GM23338 (cell line): Measurements from ENCODE around the gene CEP72. TPM values are rescaled to one million over a fixed set of nuclear protein-coding genes. Genes with fewer than 3 reads are reported as not detected.

ENCODE experiments used
- ATAC-seq: fragments of 200-7000 bp; cut with Tn5 transposase; 3 replicates; pipeline ENCODE4 v1.9.1; 2020
- DNase-seq: peaks from one replicate; pipeline ENCODE4 v3.0.0-alpha.2; 2015; ENCODE audit warnings: low spot score
- H2AFZ ChIP-seq: fragments of 200-600 bp; sonication (generic); 2 replicates; pipeline ENCODE4 v1.8.0; 2016; ENCODE audit warnings: antibody characterized with exemption, mild to moderate bottlenecking, moderate library complexity
- H3F3A ChIP-seq: fragments of 200-600 bp; sonication (generic); replicated peaks from 2 replicates; pipeline ENCODE4 v1.8.0; 2017; ENCODE audit warnings: antibody characterized with exemption, mixed run types, low read depth
- H3K27ac ChIP-seq: fragments of 200-600 bp; sonication (generic); 2 replicates; pipeline ENCODE4 v1.6.1; 2016; ENCODE audit warnings: low read depth
- H3K27me3 ChIP-seq: fragments of 200-600 bp; sonication (generic); 2 replicates; pipeline ENCODE4 v1.8.0; 2016; ENCODE audit warnings: mild to moderate bottlenecking, mixed run types, moderate library complexity; ENCODE audit not compliant: insufficient read depth
- H3K36me3 ChIP-seq: fragments of 200-600 bp; sonication (generic); 2 replicates; pipeline ENCODE4 v1.8.0; 2016; ENCODE audit warnings: mild to moderate bottlenecking; ENCODE audit not compliant: insufficient read depth
- H3K4me1 ChIP-seq: fragments of 200-600 bp; sonication (generic); 2 replicates; pipeline ENCODE4 v1.8.0; 2016; ENCODE audit warnings: mild to moderate bottlenecking, moderate library complexity; ENCODE audit not compliant: insufficient read depth
- H3K4me2 ChIP-seq: fragments of 200-600 bp; sonication (generic); 2 replicates; pipeline ENCODE4 v1.7.1; 2017; ENCODE audit warnings: mixed run types
- H3K4me3 ChIP-seq: fragments of 200-600 bp; sonication (generic); 2 replicates; pipeline ENCODE4 v1.6.1; 2016; ENCODE audit warnings: mixed run types
- H3K79me2 ChIP-seq: fragments of 200-600 bp; sonication (generic); replicated peaks from 2 replicates; pipeline ENCODE4 v1.8.0; 2017; ENCODE audit warnings: mild to moderate bottlenecking; ENCODE audit not compliant: insufficient read depth
- H3K9me2 ChIP-seq: fragments of 200-600 bp; sonication (generic); 2 replicates; pipeline ENCODE4 v1.8.0; 2017; ENCODE audit not compliant: insufficient read depth
- H4K20me1 ChIP-seq: fragments of 200-600 bp; sonication (generic); replicated peaks from 2 replicates; pipeline ENCODE4 v1.8.0; 2017; ENCODE audit warnings: mild to moderate bottlenecking; ENCODE audit not compliant: insufficient read depth
- H3K27ac Mint-ChIP-seq: 2 replicates; pipeline ENCODE4 v1.8.0; 2020; ENCODE audit warnings: inconsistent platforms, mild to moderate bottlenecking, moderate library complexity, mixed read lengths
- H3K27me3 Mint-ChIP-seq: 3 replicates; pipeline ENCODE4 v1.8.0; 2022; ENCODE audit warnings: low read depth, mild to moderate bottlenecking, moderate library complexity, mixed read lengths, inconsistent platforms; ENCODE audit not compliant: insufficient read depth, poor library complexity
- H3K36me3 Mint-ChIP-seq: 3 replicates; pipeline ENCODE4 v1.8.0; 2021; ENCODE audit warnings: low read depth, mild to moderate bottlenecking, inconsistent platforms, moderate library complexity, mixed read lengths
- H3K4me1 Mint-ChIP-seq: 3 replicates; pipeline ENCODE4 v1.8.0; 2020; ENCODE audit warnings: mild to moderate bottlenecking, inconsistent platforms, mixed read lengths
- H3K4me3 Mint-ChIP-seq: 3 replicates; pipeline ENCODE4 v1.8.0; 2021; ENCODE audit warnings: moderate library complexity, mild to moderate bottlenecking, inconsistent platforms, mixed read lengths
- H3K9me3 Mint-ChIP-seq: 3 replicates; pipeline ENCODE4 v1.8.0; 2020; ENCODE audit warnings: moderate library complexity, mild to moderate bottlenecking, inconsistent platforms, mixed read lengths
- CREB1 ChIP-seq: fragments of 250-450 bp; sonication (Bioruptor Pico); IDR thresholded peaks from 2 replicates; pipeline ENCODE4 v1.5.0; 2020; ENCODE audit warnings: low read depth, mild to moderate bottlenecking, moderate library complexity
- CTCF ChIP-seq, 2 experiments: fragments of 200-600 bp in 1 of 2; sonication (generic) in 1 of 2; conservative IDR thresholded peaks; 2 replicates each; pipeline versions ENCODE4 v1.5.1 to v1.6.1; 2016 to 2017; ENCODE audit warnings: antibody characterized with exemption in 2 of 2, low read depth in 2 of 2, mild to moderate bottlenecking in 2 of 2, moderate library complexity in 1 of 2
- ETS1 ChIP-seq: IDR thresholded peaks from 2 replicates; pipeline ENCODE4 v1.6.1; 2016; ENCODE audit warnings: antibody characterized with exemption
- EZH2 ChIP-seq: fragments of 200-600 bp; sonication (generic); IDR thresholded peaks from one replicate; pipeline ENCODE4 v1.8.0; 2017; ENCODE audit warnings: antibody characterized with exemption, mild to moderate bottlenecking, low read depth; ENCODE audit not compliant: unreplicated experiment
- EZH2phosphoT487 ChIP-seq: fragments of 200-600 bp; sonication (generic); IDR thresholded peaks from one replicate; pipeline ENCODE4 v1.8.1; 2018; ENCODE audit warnings: antibody characterized with exemption; ENCODE audit not compliant: unreplicated experiment
- JUNB ChIP-seq: IDR thresholded peaks from one replicate; pipeline ENCODE4 v1.6.1; 2016; ENCODE audit warnings: antibody characterized with exemption; ENCODE audit not compliant: unreplicated experiment
- NANOG ChIP-seq: IDR thresholded peaks from 2 replicates; pipeline ENCODE4 v1.6.1; 2016; ENCODE audit warnings: antibody characterized with exemption, borderline replicate concordance
- POLR2AphosphoS5 ChIP-seq: IDR thresholded peaks from 2 replicates; pipeline ENCODE4 v1.6.1; 2016; ENCODE audit warnings: antibody characterized with exemption, low read depth
- REST ChIP-seq: IDR thresholded peaks from one replicate; pipeline ENCODE4 v1.6.1; 2018; ENCODE audit warnings: antibody characterized with exemption; ENCODE audit not compliant: unreplicated experiment
- STAT1 ChIP-seq: IDR thresholded peaks from one replicate; pipeline ENCODE4 v1.6.1; 2016; ENCODE audit warnings: antibody characterized with exemption; ENCODE audit not compliant: unreplicated experiment
- ZNF114 ChIP-seq: fragments of 250-450 bp; sonication (Bioruptor Pico); IDR thresholded peaks from 2 replicates; pipeline ENCODE4 v1.5.0; 2020; ENCODE audit warnings: mild to moderate bottlenecking, moderate library complexity
- ZNF331 ChIP-seq: fragments of 250-450 bp; sonication (Bioruptor Pico); IDR thresholded peaks from 2 replicates; pipeline ENCODE4 v1.5.0; 2020; ENCODE audit warnings: low read depth, mild to moderate bottlenecking, moderate library complexity
- ZNF462 ChIP-seq: fragments of 250-450 bp; sonication (Bioruptor Pico); IDR thresholded peaks from 2 replicates; pipeline ENCODE4 v1.5.0; 2020; ENCODE audit warnings: mild to moderate bottlenecking, moderate library complexity
- polyA plus RNA-seq: library from polyadenylated mRNA; unstranded; fragments of >200 nt; fragmentation: Nextera tagmentation; extraction: Ambion mirVana; gene quantifications from 2 replicates; pipeline ENCODE4 v1.2.1, GENCODE V29; 2016
- total RNA-seq: library from RNA; depleted of rRNA; stranded (reverse); fragments of >200 nt; shearing (Covaris generic); gene quantifications from 2 replicates; pipeline ENCODE4 v1.2.3, GENCODE V29; 2014

The CEP72 gene
- total and polyA plus RNA-seq, 2 experiments from 2014 or later, result 15.5 to 27.1 TPM

- no peaks in the 10 kb centered on the region for H3K9me3 Mint-ChIP-seq
- Histone ChIP-seq H3K27ac (no peak overlapping the region), H3K79me2 (no peaks in the 10 kb centered on the region), H3K27me3 (no peaks in the 10 kb centered on the region), H3K9me2 (no peaks in the 10 kb centered on the region; the same call in 1 of the 2 replicates), H3F3A (no peaks in the 10 kb centered on the region), H3K4me3 (no peak overlapping the region), H3K4me1 (no peaks in the 10 kb centered on the region), H2AFZ (no peak overlapping the region), H3K36me3 (no peaks in the 10 kb centered on the region), H4K20me1 (no peaks in the 10 kb centered on the region), H3K4me2 (no peak overlapping the region)
- H3K27me3 Mint-ChIP-seq, result peaks cover 12% of the 10 kb centered on the region
- H3K36me3 Mint-ChIP-seq, result no peaks in the 10 kb centered on the region
- DNase-seq (no peak), ATAC-seq (no peak)
- H3K4me1 Mint-ChIP-seq, result peaks cover 6% of the 10 kb centered on the region; the same call in 2 of the 3 replicates
- no peak for TF ChIP-seq ETS1
- TF ChIP-seq EZH2phosphoT487, result no peak
- no peak for TF ChIP-seq CTCF (conservative IDR thresholded peaks at IDR 0.05; ENCODE audit: low read depth in 2 of 2)
- TF ChIP-seq ZNF114 (CRISPR knock-in tag), result no peak
- TF ChIP-seq NANOG, result no peak
- TF ChIP-seq ZNF331 (CRISPR knock-in tag), result no peak
- TF ChIP-seq JUNB, result no peak
- TF ChIP-seq ZNF462 (CRISPR knock-in tag), result no peak
- TF ChIP-seq POLR2AphosphoS5, result no peak
- TF ChIP-seq REST, result no peak
- TF ChIP-seq CREB1 (CRISPR knock-in tag), result no peak
- no peak for TF ChIP-seq EZH2
- TF ChIP-seq STAT1, result no peak
- no peak overlapping the region for H3K27ac Mint-ChIP-seq
- H3K4me3 Mint-ChIP-seq, result no peak overlapping the region
These were observed 20.4 kb upstream of the CEP72 start for GRCh38 chr5:591746-592145.
